ENCODE data around the gene ADAMTS20. TPM values are rescaled to one million over a fixed set of nuclear protein-coding genes. Genes with fewer than 3 reads are reported as not detected.

The ADAMTS20 gene, protein sequence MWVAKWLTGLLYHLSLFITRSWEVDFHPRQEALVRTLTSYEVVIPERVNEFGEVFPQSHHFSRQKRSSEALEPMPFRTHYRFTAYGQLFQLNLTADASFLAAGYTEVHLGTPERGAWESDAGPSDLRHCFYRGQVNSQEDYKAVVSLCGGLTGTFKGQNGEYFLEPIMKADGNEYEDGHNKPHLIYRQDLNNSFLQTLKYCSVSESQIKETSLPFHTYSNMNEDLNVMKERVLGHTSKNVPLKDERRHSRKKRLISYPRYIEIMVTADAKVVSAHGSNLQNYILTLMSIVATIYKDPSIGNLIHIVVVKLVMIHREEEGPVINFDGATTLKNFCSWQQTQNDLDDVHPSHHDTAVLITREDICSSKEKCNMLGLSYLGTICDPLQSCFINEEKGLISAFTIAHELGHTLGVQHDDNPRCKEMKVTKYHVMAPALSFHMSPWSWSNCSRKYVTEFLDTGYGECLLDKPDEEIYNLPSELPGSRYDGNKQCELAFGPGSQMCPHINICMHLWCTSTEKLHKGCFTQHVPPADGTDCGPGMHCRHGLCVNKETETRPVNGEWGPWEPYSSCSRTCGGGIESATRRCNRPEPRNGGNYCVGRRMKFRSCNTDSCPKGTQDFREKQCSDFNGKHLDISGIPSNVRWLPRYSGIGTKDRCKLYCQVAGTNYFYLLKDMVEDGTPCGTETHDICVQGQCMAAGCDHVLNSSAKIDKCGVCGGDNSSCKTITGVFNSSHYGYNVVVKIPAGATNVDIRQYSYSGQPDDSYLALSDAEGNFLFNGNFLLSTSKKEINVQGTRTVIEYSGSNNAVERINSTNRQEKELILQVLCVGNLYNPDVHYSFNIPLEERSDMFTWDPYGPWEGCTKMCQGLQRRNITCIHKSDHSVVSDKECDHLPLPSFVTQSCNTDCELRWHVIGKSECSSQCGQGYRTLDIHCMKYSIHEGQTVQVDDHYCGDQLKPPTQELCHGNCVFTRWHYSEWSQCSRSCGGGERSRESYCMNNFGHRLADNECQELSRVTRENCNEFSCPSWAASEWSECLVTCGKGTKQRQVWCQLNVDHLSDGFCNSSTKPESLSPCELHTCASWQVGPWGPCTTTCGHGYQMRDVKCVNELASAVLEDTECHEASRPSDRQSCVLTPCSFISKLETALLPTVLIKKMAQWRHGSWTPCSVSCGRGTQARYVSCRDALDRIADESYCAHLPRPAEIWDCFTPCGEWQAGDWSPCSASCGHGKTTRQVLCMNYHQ (N-terminal part only)
- not detected for total RNA-seq

GRCh38 chr12:43551971-43552559, at the start of gene ADAMTS20:
ADAMTS20 (minus strand) TSS chr12:43552203; CDS start chr12:43551921, 282 bp downstream.
- ChIA-PET CTCF (no interaction called here), POLR2A (no interaction called here)
- intact Hi-C loops (cut with micrococcal nuclease) = no loop called here
- no peaks in the 10 kb centered on the region for H3K4me1 Mint-ChIP-seq (ENCODE audit: low read depth)
- no peaks in the 10 kb centered on the region for H3K36me3 Mint-ChIP-seq
- no peak within 1 kb of the TSS for H3K4me3 Mint-ChIP-seq
- peaks cover 28% of the 10 kb centered on the region for H3K27me3 Mint-ChIP-seq
- H3K27ac Mint-ChIP-seq = no peak within 1 kb of the TSS
- H3K9me3 Mint-ChIP-seq = peaks cover 12% of the 10 kb centered on the region
- DNase-seq = no peak

DNA sequence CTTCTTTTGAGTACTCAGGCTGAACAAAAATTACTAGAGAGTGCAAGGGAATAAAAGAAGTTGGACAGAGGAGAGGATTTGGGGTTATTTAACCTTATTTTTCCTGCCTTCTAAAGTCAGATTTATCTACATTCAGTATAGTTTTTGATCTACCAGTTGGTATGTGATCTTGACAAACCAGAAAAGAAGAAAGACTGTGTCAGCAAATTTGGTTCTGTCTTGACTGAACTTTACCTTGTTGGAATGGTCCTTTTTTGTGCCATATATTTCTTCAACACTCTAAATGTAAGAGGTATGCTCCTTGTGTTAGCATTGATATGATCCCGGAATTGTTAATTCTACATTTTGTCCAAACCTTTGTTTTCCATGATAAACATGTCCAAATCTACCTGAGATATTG, 47.7 kb upstream of the ADAMTS20 start:
- POLR2A ChIA-PET = no interaction called here
- Mint-ChIP-seq H3K27ac (no peak overlapping the region), H3K9me3 (no peaks in the 10 kb centered on the region), H3K36me3 (no peaks in the 10 kb centered on the region), H3K4me1 (ENCODE audit: low read depth) (no peaks in the 10 kb centered on the region), H3K4me3 (no peak overlapping the region), H3K27me3 (no peaks in the 10 kb centered on the region)
- CTCF ChIA-PET = no interaction called here
- intact Hi-C loops (cut with micrococcal nuclease) = no loop called here
- DNase-seq = no peak

DNA sequence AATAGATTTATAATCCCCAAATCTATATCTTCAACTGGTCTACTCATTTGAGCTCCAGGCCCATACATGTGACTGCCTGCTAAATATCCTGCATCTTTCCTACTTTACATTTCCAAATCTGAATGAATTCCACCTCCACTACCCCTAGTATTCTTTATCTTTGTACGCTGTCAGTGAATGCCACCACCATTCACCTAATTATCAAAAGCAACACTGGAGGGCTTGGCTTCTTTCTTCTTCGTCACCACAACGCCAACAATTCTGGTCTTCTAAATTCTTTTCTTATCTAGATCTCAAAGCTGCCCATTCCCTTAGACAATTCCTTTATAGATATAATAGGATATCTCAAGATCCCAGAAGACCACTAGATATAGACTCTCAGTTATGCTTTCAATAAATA, 47.1 kb upstream of the ADAMTS20 start:
- H3K4me1 Mint-ChIP-seq (ENCODE audit: low read depth) = no peaks in the 10 kb centered on the region
- H3K36me3 Mint-ChIP-seq = no peaks in the 10 kb centered on the region
- POLR2A ChIA-PET = no interaction called here
- CTCF ChIA-PET = no interaction called here
- H3K9me3 Mint-ChIP-seq = no peaks in the 10 kb centered on the region
- H3K4me3 Mint-ChIP-seq = no peak overlapping the region
- intact Hi-C loops (cut with micrococcal nuclease) = no loop called here
- DNase-seq = no peak
- no peaks in the 10 kb centered on the region for H3K27me3 Mint-ChIP-seq
- no peak overlapping the region for H3K27ac Mint-ChIP-seq

GRCh38 chr12:43590307-43590706, 38.3 kb upstream of the ADAMTS20 start:
- Mint-ChIP-seq H3K9me3 (no peaks in the 10 kb centered on the region), H3K4me1 (ENCODE audit: low read depth) (no peaks in the 10 kb centered on the region), H3K36me3 (no peaks in the 10 kb centered on the region), H3K4me3 (no peak overlapping the region), H3K27me3 (no peaks in the 10 kb centered on the region), H3K27ac (no peak overlapping the region)
- DNase-seq = no peak
- CTCF ChIA-PET = interaction anchor here (0.6 kb wide), 1 partner anchor 1482 kb away, joined by 3 read pairs; no protein-coding TSS in a partner anchor
- intact Hi-C loops (cut with micrococcal nuclease) = no loop called here
- POLR2A ChIA-PET = no interaction called here

- Mint-ChIP-seq H3K4me3 (no peak overlapping the region), H3K9me3 (no peaks in the 10 kb centered on the region), H3K27ac (no peak overlapping the region), H3K27me3 (no peaks in the 10 kb centered on the region), H3K36me3 (no peaks in the 10 kb centered on the region), H3K4me1 (ENCODE audit: low read depth) (no peaks in the 10 kb centered on the region)
- intact Hi-C loops (cut with micrococcal nuclease) = no loop called here
- ChIA-PET POLR2A (no interaction called here), CTCF (no interaction called here)
- no peak for DNase-seq
These were observed 34.7 kb upstream of the ADAMTS20 start for GRCh38 chr12:43586646-43587245.

DNA sequence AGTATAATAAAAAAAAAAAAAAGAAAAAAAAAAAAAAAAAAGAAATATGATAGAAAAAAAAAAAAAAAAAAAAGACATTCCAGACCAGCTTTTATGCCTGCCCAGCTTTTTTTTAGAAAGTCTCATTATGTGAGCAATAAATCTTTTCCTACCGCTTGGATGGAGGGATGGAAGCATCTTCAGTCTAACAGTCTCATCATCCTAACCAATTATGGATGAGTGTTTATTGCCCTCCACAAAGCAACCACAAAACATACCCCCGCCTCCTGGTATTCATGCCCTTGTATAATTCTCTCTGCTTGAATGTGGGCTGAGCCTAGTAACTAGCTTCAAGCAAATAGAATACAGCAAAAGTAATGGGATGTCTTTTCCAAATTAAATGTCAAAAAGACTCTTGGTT, 33.7 kb upstream of the ADAMTS20 start:
- H3K9me3 Mint-ChIP-seq = no peaks in the 10 kb centered on the region
- H3K36me3 Mint-ChIP-seq = no peaks in the 10 kb centered on the region
- H3K27me3 Mint-ChIP-seq = no peaks in the 10 kb centered on the region
- no peak overlapping the region for H3K4me3 Mint-ChIP-seq
- no peak overlapping the region for H3K27ac Mint-ChIP-seq
- CTCF ChIA-PET = no interaction called here
- no peaks in the 10 kb centered on the region for H3K4me1 Mint-ChIP-seq (ENCODE audit: low read depth)
- POLR2A ChIA-PET = no interaction called here
- intact Hi-C loops (cut with micrococcal nuclease) = no loop called here
- DNase-seq = no peak

GRCh38 chr12:43580601-43581000, 28.6 kb upstream of the ADAMTS20 start:
- no peak for DNase-seq
- Mint-ChIP-seq H3K9me3 (no peaks in the 10 kb centered on the region), H3K4me3 (no peak overlapping the region), H3K36me3 (no peaks in the 10 kb centered on the region), H3K4me1 (ENCODE audit: low read depth) (no peaks in the 10 kb centered on the region), H3K27ac (no peak overlapping the region), H3K27me3 (no peaks in the 10 kb centered on the region)
- POLR2A ChIA-PET = no interaction called here
- intact Hi-C loops (cut with micrococcal nuclease) = no loop called here
- CTCF ChIA-PET = interaction anchor here (1.2 kb wide), 1 partner anchor 135 kb away, joined by 3 read pairs; no protein-coding TSS in a partner anchor

GRCh38 chr12:43579206-43579605, 27.2 kb upstream of the ADAMTS20 start:
- intact Hi-C loops (cut with micrococcal nuclease) = no loop called here
- H3K9me3 Mint-ChIP-seq = no peaks in the 10 kb centered on the region
- H3K27me3 Mint-ChIP-seq = no peaks in the 10 kb centered on the region
- no peak overlapping the region for H3K27ac Mint-ChIP-seq
- ChIA-PET POLR2A (no interaction called here), CTCF (interaction anchor here (1.2 kb wide), 1 partner anchor 134 kb away, joined by 3 read pairs; no protein-coding TSS in a partner anchor)
- H3K4me1 Mint-ChIP-seq (ENCODE audit: low read depth) = no peaks in the 10 kb centered on the region
- DNase-seq = no peak
- H3K4me3 Mint-ChIP-seq = no peak overlapping the region
- no peaks in the 10 kb centered on the region for H3K36me3 Mint-ChIP-seq

GRCh38 chr12:43578782-43579181, 26.8 kb upstream of the ADAMTS20 start:
- ChIA-PET POLR2A (no interaction called here), CTCF (no interaction called here)
- DNase-seq = no peak
- Mint-ChIP-seq H3K27me3 (no peaks in the 10 kb centered on the region), H3K36me3 (no peaks in the 10 kb centered on the region), H3K4me1 (ENCODE audit: low read depth) (no peaks in the 10 kb centered on the region), H3K4me3 (no peak overlapping the region), H3K9me3 (no peaks in the 10 kb centered on the region), H3K27ac (no peak overlapping the region)
- intact Hi-C loops (cut with micrococcal nuclease) = no loop called here

- Mint-ChIP-seq H3K27ac (no peak overlapping the region), H3K4me1 (ENCODE audit: low read depth) (no peaks in the 10 kb centered on the region), H3K27me3 (no peaks in the 10 kb centered on the region), H3K9me3 (peaks cover 3% of the 10 kb centered on the region), H3K4me3 (no peak overlapping the region), H3K36me3 (no peaks in the 10 kb centered on the region)
- intact Hi-C loops (cut with micrococcal nuclease) = no loop called here
- ChIA-PET CTCF (no interaction called here), POLR2A (no interaction called here)
- DNase-seq = no peak
These were observed 25.4 kb upstream of the ADAMTS20 start for GRCh38 chr12:43577381-43577780.

GRCh38 chr12:43576162-43576561, 24.2 kb upstream of the ADAMTS20 start:
- Mint-ChIP-seq H3K4me3 (no peak overlapping the region), H3K27ac (no peak overlapping the region), H3K4me1 (ENCODE audit: low read depth) (no peaks in the 10 kb centered on the region), H3K36me3 (no peaks in the 10 kb centered on the region), H3K27me3 (peaks cover 3% of the 10 kb centered on the region), H3K9me3 (peaks cover 9% of the 10 kb centered on the region)
- ChIA-PET POLR2A (no interaction called here), CTCF (no interaction called here)
- no peak for DNase-seq
- intact Hi-C loops (cut with micrococcal nuclease) = no loop called here

- POLR2A ChIA-PET = no interaction called here
- Mint-ChIP-seq H3K27me3 (peaks cover 3% of the 10 kb centered on the region), H3K4me3 (no peak overlapping the region), H3K36me3 (no peaks in the 10 kb centered on the region), H3K27ac (no peak overlapping the region), H3K9me3 (peaks cover 9% of the 10 kb centered on the region), H3K4me1 (ENCODE audit: low read depth) (no peaks in the 10 kb centered on the region)
- DNase-seq = no peak
- CTCF ChIA-PET = no interaction called here
- intact Hi-C loops (cut with micrococcal nuclease) = no loop called here
These were observed 19.9 kb upstream of the ADAMTS20 start for GRCh38 chr12:43571885-43572284.
